Mesenchymal stem cell (in vitro differentiated cells and primary cell): Measurements from ENCODE around the gene PIP4P1.
"Not testable (repeated sequence)": the region's sequence is repeated elsewhere in the genome, so short reads cannot be mapped to it uniquely, and the experiment has no call there.

Experiments used
- DNase-seq: peaks from one replicate; pipeline ENCODE4 v3.0.0-alpha.2; 2013
- H2AFZ ChIP-seq: one replicate; pipeline ENCODE4 v1.6.1; 2013; ENCODE audit warnings: low read depth, mild to moderate bottlenecking, control low read depth, inconsistent platforms, low read length, moderate library complexity
- H2AK5ac ChIP-seq: 2 replicates; pipeline ENCODE4 v1.6.1; 2013; ENCODE audit warnings: low read length, moderate library complexity, mild to moderate bottlenecking, inconsistent platforms; ENCODE audit not compliant: severe bottlenecking
- H2BK120ac ChIP-seq: one replicate; pipeline ENCODE4 v1.6.1; 2013; ENCODE audit warnings: low read depth, mild to moderate bottlenecking, inconsistent platforms, low read length, moderate library complexity
- H2BK12ac ChIP-seq, 2 experiments: one replicate each; pipeline ENCODE4 v1.6.1; 2013; ENCODE audit warnings: inconsistent platforms in 2 of 2, low read length in 2 of 2, mild to moderate bottlenecking in 2 of 2, moderate library complexity in 2 of 2, control low read depth in 1 of 2
- H2BK15ac ChIP-seq: one replicate; pipeline ENCODE4 v1.6.1; 2013; ENCODE audit warnings: mild to moderate bottlenecking, low read depth, inconsistent platforms; ENCODE audit not compliant: poor library complexity, severe bottlenecking
- H2BK5ac ChIP-seq: 2 replicates; pipeline ENCODE4 v1.6.1; 2013; ENCODE audit warnings: low read depth, mild to moderate bottlenecking, low read length, control low read depth, inconsistent platforms; ENCODE audit not compliant: poor library complexity, severe bottlenecking
- H3K14ac ChIP-seq, 2 experiments: one replicate each; pipeline ENCODE4 v1.6.1; 2013; ENCODE audit warnings: inconsistent platforms in 2 of 2, low read length in 2 of 2, control low read depth in 1 of 2, mild to moderate bottlenecking in 1 of 2, moderate library complexity in 1 of 2
- H3K18ac ChIP-seq, 2 experiments: one replicate each; pipeline ENCODE4 v1.6.1; 2013; ENCODE audit warnings: inconsistent platforms in 2 of 2, low read length in 2 of 2, control low read depth in 1 of 2, low read depth in 1 of 2, mild to moderate bottlenecking in 1 of 2
- H3K23ac ChIP-seq, 2 experiments: one replicate each; pipeline ENCODE4 v1.6.1; 2013; ENCODE audit warnings: inconsistent platforms in 2 of 2, low read length in 2 of 2, mild to moderate bottlenecking in 2 of 2, moderate library complexity in 2 of 2, control low read depth in 1 of 2
- H3K27ac ChIP-seq: 2 replicates; pipeline ENCODE4 v1.5.1; 2013; ENCODE audit warnings: mild to moderate bottlenecking, moderate library complexity, low read length, control low read depth, inconsistent platforms; ENCODE audit not compliant: poor library complexity, severe bottlenecking
- H3K27me3 ChIP-seq, 2 experiments: 2 replicates each; pipeline versions ENCODE4 v1.6.1 to v1.7.0; 2013; ENCODE audit warnings: low read length in 2 of 2, mild to moderate bottlenecking in 2 of 2, moderate library complexity in 2 of 2, control low read depth in 1 of 2, inconsistent platforms in 1 of 2; ENCODE audit not compliant: control insufficient read depth in 1 of 2, insufficient read depth in 1 of 2
- H3K36me3 ChIP-seq, 2 experiments: 2 replicates each; pipeline versions ENCODE4 v1.6.1 to v1.7.0; 2013; ENCODE audit warnings: low read length in 2 of 2, control low read depth in 1 of 2, inconsistent platforms in 1 of 2, low read depth in 1 of 2, mild to moderate bottlenecking in 1 of 2; ENCODE audit not compliant: insufficient read depth in 2 of 2, control insufficient read depth in 1 of 2
- H3K4ac ChIP-seq, 2 experiments: one replicate each; pipeline ENCODE4 v1.6.1; 2013; ENCODE audit warnings: inconsistent platforms in 2 of 2, low read length in 2 of 2, mild to moderate bottlenecking in 2 of 2, moderate library complexity in 2 of 2, control low read depth in 1 of 2, low read depth in 1 of 2
- H3K4me1 ChIP-seq: 2 replicates; pipeline ENCODE4 v1.6.1; 2013; ENCODE audit warnings: low read depth, low read length, control low read depth; ENCODE audit not compliant: control insufficient read depth, insufficient read depth
- H3K4me2 ChIP-seq: 2 replicates; pipeline ENCODE4 v1.6.1; 2013; ENCODE audit warnings: low read length, mild to moderate bottlenecking, inconsistent platforms; ENCODE audit not compliant: poor library complexity, severe bottlenecking
- H3K4me3 ChIP-seq, 2 experiments: 2 replicates each; pipeline versions ENCODE4 v1.5.1 to v1.7.0; 2013; ENCODE audit warnings: low read length in 2 of 2, mild to moderate bottlenecking in 2 of 2, control low read depth in 1 of 2, low read depth in 1 of 2; ENCODE audit not compliant: insufficient read depth in 1 of 2
- H3K79me1 ChIP-seq: replicated peaks from 2 replicates; pipeline ENCODE4 v1.6.1; 2013; ENCODE audit warnings: mild to moderate bottlenecking, control low read depth, low read length, inconsistent platforms; ENCODE audit not compliant: poor library complexity, severe bottlenecking
- H3K9ac ChIP-seq: 2 replicates; pipeline ENCODE4 v1.7.0; 2013; ENCODE audit warnings: mild to moderate bottlenecking, low read length, moderate library complexity
- H3K9me3 ChIP-seq: 2 replicates; pipeline ENCODE4 v1.7.0; 2013; ENCODE audit warnings: mild to moderate bottlenecking, low read length; ENCODE audit not compliant: control insufficient read depth
- H4K8ac ChIP-seq: one replicate; pipeline ENCODE4 v1.6.1; 2013; ENCODE audit warnings: inconsistent platforms, mild to moderate bottlenecking, low read length, moderate library complexity
- H4K91ac ChIP-seq: one replicate; pipeline ENCODE4 v1.6.1; 2013; ENCODE audit warnings: mild to moderate bottlenecking, low read length, inconsistent platforms
- WGBS: methylation state at CpG from one replicate; pipeline ENCODE4 v1.1.7; 2013; ENCODE audit warnings: mixed read lengths; 5-methylcytosine and 5-hydroxymethylcytosine counted together

Gene PIP4P1

DNA sequence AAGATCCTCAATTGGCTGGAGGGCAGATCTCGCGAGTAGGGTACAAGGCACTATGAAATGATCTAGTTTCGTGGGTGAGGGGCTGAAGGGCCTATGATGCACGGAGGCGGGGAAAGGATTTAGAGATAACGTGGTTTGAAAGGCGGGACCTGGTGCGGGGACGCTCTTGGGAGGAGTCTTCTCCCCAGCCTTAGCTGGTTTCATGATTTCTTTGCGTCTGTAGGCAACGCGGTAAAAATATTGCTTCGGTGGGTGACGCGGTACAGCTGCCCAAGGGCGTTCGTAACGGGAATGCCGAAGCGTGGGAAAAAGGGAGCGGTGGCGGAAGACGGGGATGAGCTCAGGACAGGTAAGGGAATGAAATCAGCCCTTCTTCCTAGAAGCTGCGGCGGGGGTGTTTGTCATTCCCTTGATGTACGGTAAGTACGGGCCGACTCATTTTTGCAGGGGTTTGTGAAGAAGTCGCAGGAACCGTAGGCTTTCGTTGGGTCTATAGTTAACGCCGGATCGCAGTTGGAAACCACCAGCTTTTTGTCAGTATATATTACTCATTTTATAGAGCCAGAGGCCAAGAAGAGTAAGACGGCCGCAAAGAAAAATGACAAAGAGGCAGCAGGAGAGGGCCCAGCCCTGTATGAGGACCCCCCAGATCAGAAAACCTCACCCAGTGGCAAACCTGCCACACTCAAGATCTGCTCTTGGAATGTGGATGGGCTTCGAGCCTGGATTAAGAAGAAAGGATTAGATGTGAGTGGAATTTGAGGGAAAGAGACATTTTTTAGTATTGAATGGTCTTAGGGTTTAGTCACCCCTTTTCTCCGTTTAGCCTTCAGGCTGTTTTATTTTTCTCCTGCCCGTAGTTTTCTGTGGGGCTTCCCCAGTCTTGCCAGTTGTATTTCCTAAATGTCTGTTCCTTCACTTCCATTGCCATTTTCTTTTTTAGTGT, 5.6 kb downstream of the PIP4P1 start:
- H3K36me3 ChIP-seq, result peaks cover 31 to 59% of the 10 kb centered on the region in 2 experiments
- peak overlapping the region; percentile 59 to 69 for H3K4ac ChIP-seq
- WGBS, result 2% methylated on average over 33 of the region's 39 CpGs
- H3K4me2 ChIP-seq, result peak overlapping the region; percentile 79
- H3K4me1 ChIP-seq, result peaks cover 9% of the 10 kb centered on the region
- no peaks in the 10 kb centered on the region for H3K27me3 ChIP-seq
- H3K23ac ChIP-seq, result no peak overlapping the region
- peak overlapping the region; percentile 56 for H4K91ac ChIP-seq
- H3K9ac ChIP-seq, result peak overlapping the region; percentile 94
- no peak overlapping the region for H2BK120ac ChIP-seq
- H2BK15ac ChIP-seq, result no peak overlapping the region
- no peak overlapping the region for H3K14ac ChIP-seq
- peak overlapping the region; percentile 91 to 97 for H3K18ac ChIP-seq
- peak overlapping the region; percentile 93 for H2AFZ ChIP-seq
- peaks cover 17% of the 10 kb centered on the region for H3K79me1 ChIP-seq
- peak; percentile 97 for DNase-seq
- peak overlapping the region; percentile 65 to 95 for H3K4me3 ChIP-seq
- H2BK12ac ChIP-seq, result no peak overlapping the region
- no peaks in the 10 kb centered on the region for H3K9me3 ChIP-seq
- peak overlapping the region; percentile 97 for H4K8ac ChIP-seq
- peak overlapping the region; percentile 63 for H2AK5ac ChIP-seq
- H3K27ac ChIP-seq, result peak overlapping the region; percentile 100
- H2BK5ac ChIP-seq, result peak overlapping the region; percentile 92

DNA sequence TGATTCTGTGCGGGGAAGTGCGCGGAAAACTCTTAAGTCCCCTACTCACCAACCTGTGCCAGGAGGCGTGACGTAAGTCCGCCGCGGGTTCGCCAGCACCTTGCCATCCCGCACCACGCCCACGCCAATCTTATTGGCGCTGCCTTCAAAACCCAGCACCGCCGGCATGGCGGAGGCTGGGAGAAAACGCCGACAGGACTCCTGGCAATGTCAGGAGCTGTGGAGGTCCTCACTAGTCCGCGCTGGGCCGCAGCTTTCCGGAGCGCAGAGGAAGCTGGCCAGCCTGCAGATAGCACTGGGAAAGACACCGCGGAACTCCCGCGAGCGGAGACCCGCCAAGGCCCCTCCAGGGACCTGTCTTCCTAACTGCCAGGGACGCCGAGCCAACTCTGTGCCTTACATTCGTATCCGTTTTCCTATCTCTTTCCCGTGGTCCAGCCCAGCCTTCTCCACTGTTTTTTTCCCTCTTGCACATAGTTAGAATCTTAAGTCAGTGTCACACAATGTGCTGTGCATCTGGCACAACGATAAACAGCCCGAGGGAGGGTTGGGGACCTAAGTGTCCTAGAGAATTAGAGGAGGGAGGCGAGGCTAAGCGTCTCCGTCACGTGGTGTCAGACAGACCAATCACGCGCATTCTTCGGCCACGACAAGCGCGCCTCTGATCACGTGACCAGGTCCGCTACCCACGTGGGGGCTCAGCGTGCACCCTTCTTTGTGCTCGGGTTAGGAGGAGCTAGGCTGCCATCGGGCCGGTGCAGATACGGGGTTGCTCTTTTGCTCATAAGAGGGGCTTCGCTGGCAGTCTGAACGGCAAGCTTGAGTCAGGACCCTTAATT, 6.5 kb downstream of the PIP4P1 start, which contains the start of the genes APEX1 and OSGEP:
Gene APEX1 (plus strand): TSS at position 711 of the 839 bp plus-strand sequence. CDS start 420 bp downstream, outside the sequence.
Gene OSGEP (minus strand): TSS at position 297 of the 839 bp plus-strand sequence. CDS start 129 bp downstream, at position 168.
- H3K4me2 ChIP-seq, result peak within 1 kb of the TSS; percentile 79
- H2BK12ac ChIP-seq, result no peak within 1 kb of the TSS
- peaks cover 6% of the 10 kb centered on the region for H3K4me1 ChIP-seq
- H2AFZ ChIP-seq, result peak within 1 kb of the TSS; percentile 93
- peak within 1 kb of the TSS; percentile 94 to 97 for H3K18ac ChIP-seq
- H3K9ac ChIP-seq, result peak within 1 kb of the TSS; percentile 94
- H3K36me3 ChIP-seq, result peaks cover 32 to 63% of the 10 kb centered on the region in 2 experiments
- H2BK120ac ChIP-seq, result peak within 1 kb of the TSS; percentile 58
- under 1% methylated on average over 56 of the region's 56 CpGs for WGBS
- no peaks in the 10 kb centered on the region for H3K27me3 ChIP-seq
- peak within 1 kb of the TSS; percentile 86 for H2BK15ac ChIP-seq
- peak within 1 kb of the TSS; percentile 70 to 95 for H3K4me3 ChIP-seq
- peak within 1 kb of the TSS; percentile 97 for H4K8ac ChIP-seq
- H3K4ac ChIP-seq, result peak within 1 kb of the TSS; percentile 89 to 93
- peak within 1 kb of the TSS; percentile 76 for H4K91ac ChIP-seq
- peak within 1 kb of the TSS in 1 of 2 experiments; percentile 45 for H3K14ac ChIP-seq
- peak; percentile 99 for DNase-seq
- H3K23ac ChIP-seq, result no peak within 1 kb of the TSS
- H3K9me3 ChIP-seq, result no peaks in the 10 kb centered on the region
- peak within 1 kb of the TSS; percentile 92 for H2BK5ac ChIP-seq
- peak within 1 kb of the TSS; percentile 63 for H2AK5ac ChIP-seq
- H3K27ac ChIP-seq, result peak within 1 kb of the TSS; percentile 100
- H3K79me1 ChIP-seq, result peaks cover 19% of the 10 kb centered on the region

DNA sequence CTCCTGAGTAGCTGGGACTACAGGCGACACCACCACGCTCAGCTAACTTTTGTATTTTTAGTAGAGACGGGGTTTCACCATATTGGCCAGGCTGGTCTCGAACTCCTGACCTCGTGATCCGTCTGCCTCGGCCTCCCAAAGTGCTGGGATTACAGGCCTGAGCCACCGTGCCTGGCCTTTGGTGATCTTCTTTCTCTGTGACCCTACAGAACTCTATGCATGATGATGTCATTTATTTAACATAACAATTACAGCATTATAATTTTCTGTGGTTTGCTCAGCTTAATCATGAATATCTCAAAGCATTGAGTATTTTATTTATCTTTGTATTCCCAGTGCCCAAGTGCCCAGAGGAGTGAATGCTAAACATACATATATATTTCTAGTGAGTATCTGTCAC, 8.4 kb downstream of the PIP4P1 start:
- not testable (repeated sequence) for H3K9ac ChIP-seq, H3K18ac ChIP-seq, H2BK5ac ChIP-seq, H3K4ac ChIP-seq, H2AK5ac ChIP-seq, DNase-seq, H2BK15ac ChIP-seq, H3K14ac ChIP-seq, H3K4me3 ChIP-seq, H3K4me2 ChIP-seq, H3K27ac ChIP-seq, H3K27me3 ChIP-seq, H2AFZ ChIP-seq, H2BK120ac ChIP-seq, H2BK12ac ChIP-seq, H3K23ac ChIP-seq, H3K9me3 ChIP-seq, H4K8ac ChIP-seq, H3K4me1 ChIP-seq, H4K91ac ChIP-seq
- H3K79me1 ChIP-seq, result peaks cover 13% of the 10 kb centered on the region
- peaks cover 33 to 63% of the 10 kb centered on the region in 2 experiments for H3K36me3 ChIP-seq
- WGBS, result 98% methylated on average over 8 of the region's 8 CpGs
